ENCODE results near the gene ROCK1. TPM values are rescaled to one million over a fixed set of nuclear protein-coding genes. Genes with fewer than 3 reads are reported as not detected.
A peak's percentile ranks its signal among the peaks of the same experiment; 100 is the strongest.
"Not testable (repeated sequence)": the region's sequence is repeated elsewhere in the genome, so short reads cannot be mapped to it uniquely, and the experiment has no call there.

The ROCK1 gene
- total RNA-seq, 1 donor from 2014 or later, result 28.7 TPM

DNA sequence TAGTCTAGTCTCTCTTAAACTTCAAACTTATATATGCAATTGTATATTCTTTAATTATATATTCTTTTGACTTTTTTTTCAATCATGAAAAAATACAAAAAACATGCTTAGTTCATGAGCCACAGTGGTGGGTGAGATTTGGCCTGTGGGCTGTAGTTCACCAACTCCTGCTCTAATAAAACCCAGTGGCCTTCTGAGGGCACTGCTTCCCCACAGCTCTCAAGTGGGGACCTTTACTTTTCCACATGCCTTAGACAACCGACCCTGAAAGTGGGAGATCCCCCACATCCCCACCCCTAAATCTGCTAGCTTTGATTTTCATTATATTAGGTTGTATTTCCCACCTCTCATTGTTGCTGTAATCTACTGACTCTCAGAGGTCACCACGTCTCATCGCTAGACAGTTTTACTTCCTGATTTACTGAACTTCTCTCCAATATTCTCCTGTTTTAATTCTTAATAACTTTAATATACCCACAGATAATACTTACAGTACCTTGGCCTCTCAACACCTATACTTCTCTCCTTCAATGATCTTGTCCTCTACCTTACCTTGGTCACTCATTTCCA is 57.3 kb downstream of the ROCK1 start:
- no peak for DNase-seq (ENCODE audit: low read depth, low spot score)

GRCh38 chr18:21053127-21053526 is 58.5 kb downstream of the ROCK1 start:
- no peak for DNase-seq (ENCODE audit: low read depth, low spot score)

GRCh38 chr18:21052385-21052784 is 59.2 kb downstream of the ROCK1 start:
- DNase-seq (ENCODE audit: low read depth, low spot score), result no peak

- DNase-seq (ENCODE audit: low read depth, low spot score), result no peak
Observed at GRCh38 chr18:21051620-21052019, 60.0 kb downstream of the ROCK1 start.

DNA sequence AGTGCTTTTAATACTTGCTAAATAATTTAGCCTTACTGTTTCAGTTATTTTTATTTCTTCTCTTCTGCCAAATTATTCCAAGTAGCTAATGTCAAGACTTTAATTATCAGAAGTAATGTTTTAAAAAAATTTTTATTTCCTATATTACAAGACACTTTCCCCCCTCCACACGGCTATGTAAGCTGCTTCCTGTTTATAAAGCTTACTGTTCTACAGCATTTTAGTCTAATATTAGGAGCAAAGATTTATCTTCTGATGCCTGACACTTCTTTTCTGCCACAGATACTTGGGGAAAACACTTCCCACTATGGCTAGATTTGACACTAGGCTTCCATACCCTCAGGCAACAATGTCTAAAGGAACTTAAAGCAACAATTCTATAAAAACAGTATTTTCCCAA is 62.3 kb downstream of the ROCK1 start:
- peak; percentile 8 for DNase-seq (ENCODE audit: low read depth, low spot score)

DNA sequence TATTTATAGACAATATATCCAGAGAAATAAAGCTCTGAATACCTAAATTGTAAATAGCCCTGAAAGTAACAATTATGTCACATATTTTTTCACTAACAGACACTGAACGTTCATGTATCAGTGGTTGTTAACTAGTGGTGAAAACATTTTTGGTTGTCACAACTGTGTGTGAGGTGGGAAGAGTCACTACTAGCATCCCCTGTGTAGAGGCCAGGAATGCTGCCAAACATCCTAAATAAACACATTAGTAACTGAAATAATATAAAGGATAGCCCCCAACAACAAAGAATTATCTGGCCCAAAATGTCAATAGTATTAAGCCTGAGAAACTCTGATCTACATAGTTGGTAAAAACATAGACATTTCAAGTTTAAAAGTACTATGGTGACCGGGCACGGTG is 64.5 kb downstream of the ROCK1 start:
- no peak for DNase-seq (ENCODE audit: low read depth, low spot score)

GRCh38 chr18:21040466-21040865 is 71.1 kb downstream of the ROCK1 start:
- no peak for DNase-seq (ENCODE audit: low read depth, low spot score)

DNA sequence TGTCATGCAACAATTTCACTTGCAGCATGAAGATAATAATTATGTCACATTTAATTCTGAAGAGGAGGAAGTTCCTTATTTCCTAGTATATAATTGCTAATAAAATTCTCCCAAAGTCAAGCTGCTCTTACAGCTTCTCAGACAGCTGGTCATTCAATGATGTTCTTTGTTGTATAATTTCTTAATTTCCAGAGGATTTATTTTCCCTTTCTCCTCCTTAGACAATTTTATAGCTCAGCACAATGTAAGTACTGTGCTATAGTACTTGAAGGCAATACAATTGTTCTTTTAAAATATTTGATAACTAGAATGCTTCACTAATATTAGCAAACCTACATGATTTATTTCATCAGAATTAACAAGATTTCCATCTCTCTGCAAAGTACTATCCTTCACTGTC is 73.4 kb downstream of the ROCK1 start:
- no peak for DNase-seq (ENCODE audit: low read depth, low spot score)

DNA sequence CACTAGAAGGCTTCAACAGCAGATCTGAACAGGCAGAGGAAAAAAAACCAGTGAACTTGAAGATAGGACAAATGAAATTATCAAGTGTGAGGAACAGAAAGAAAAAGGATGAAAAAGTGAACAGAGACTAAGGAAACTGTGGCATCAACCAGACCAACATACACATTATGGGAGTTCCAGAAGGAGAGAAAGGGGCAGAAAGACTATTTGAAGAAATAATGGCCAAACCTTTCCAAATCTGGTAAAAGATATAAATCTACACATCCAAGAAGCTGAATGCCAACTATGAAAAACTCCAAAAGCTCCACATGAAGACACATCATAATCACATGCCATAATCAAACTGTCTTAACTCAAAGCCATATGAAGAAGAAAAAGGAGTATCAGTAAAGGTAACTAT is 79.8 kb downstream of the ROCK1 start:
- no peak for DNase-seq (ENCODE audit: low read depth, low spot score)

GRCh38 chr18:21018257-21018656 is 93.4 kb downstream of the ROCK1 start:
- not testable (repeated sequence) for DNase-seq (ENCODE audit: low read depth, low spot score)

DNA sequence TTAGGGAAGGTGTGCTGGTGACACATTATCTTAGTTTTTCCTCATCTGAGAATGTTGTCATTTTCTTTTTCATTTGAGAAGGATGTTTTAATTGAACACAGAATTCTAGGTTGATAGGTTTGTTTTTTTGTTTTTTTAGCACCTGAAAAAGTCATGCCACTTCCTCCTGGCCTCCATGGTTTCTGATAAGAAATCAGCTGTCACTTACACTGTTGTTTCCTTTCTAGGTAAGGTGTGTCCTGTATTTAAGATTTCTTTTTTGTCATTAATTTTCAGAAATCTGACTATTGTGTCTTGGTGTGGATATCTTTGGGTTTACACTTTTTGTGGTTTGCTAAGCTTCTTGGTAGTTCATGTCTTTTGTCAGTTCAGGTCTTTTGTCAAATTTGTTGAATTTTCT is 99.3 kb downstream of the ROCK1 start:
- no peak for DNase-seq (ENCODE audit: low read depth, low spot score)

- peak; percentile 13 for DNase-seq (ENCODE audit: low read depth, low spot score)
Observed at GRCh38 chr18:21004726-21005125, 106.9 kb downstream of the ROCK1 start.

DNA sequence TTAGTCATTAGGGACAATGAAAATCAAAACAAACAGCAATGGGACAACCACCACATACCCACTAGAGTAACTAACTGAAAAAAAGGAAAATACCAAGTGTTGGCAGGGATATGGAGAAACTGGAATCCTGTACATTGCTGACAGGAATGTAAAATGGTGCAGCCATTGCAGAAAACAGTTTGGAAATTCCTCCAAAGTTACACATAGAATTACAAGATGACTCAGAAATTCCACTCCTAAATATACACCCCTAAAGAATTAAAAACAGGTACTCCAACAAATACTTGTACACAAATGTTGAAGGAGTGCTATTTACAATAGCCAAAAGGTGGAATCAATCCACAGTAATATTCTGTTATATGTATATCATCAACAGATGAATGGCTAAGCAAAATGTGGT is 110.9 kb downstream of the ROCK1 start:
- DNase-seq (ENCODE audit: low read depth, low spot score), result no peak

DNA sequence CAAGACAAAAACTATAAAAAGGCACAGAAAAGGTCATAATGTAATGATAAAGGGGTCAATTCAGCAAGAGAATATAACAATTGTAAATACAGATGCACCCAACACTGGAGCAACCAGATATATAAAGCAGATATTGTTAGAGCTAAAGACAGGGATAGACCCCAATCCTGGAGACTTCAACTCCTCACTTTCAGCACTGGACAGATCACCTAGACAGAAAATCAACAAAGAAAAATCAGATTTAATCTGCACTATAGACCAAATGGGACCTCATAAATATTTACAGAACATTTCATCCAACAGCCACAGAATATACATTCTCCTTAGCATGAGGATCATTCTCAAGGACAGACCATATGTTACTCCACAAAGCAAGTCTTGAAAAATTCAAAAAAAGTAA is 114.2 kb downstream of the ROCK1 start:
- no peak for DNase-seq (ENCODE audit: low read depth, low spot score)

DNA sequence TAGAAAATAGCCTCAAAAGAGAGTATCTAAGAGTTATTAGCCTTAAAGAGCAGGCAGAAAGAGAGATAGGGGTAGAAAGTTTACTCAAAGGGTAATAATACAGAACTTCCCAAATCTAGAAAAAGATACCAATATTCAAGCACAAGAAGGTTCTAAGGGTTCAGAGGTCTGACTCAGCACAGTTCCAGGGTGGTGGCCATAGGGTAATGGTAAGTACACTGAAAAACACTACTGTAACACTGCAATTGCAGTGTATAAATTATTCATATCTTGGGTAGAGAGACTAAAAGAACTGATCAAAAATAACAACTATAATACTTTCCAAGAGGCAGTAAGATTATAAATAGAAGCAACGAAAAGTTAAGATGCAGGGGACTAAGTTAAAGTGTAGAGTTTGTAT is 115.2 kb downstream of the ROCK1 start:
- DNase-seq (ENCODE audit: low read depth, low spot score), result no peak

- no peak for DNase-seq (ENCODE audit: low read depth, low spot score)
Observed at GRCh38 chr18:20988726-20989125, 122.9 kb downstream of the ROCK1 start.

GRCh38 chr18:20975077-20975476 is 136.5 kb downstream of the ROCK1 start:
- DNase-seq (ENCODE audit: low read depth, low spot score), result no peak

DNA sequence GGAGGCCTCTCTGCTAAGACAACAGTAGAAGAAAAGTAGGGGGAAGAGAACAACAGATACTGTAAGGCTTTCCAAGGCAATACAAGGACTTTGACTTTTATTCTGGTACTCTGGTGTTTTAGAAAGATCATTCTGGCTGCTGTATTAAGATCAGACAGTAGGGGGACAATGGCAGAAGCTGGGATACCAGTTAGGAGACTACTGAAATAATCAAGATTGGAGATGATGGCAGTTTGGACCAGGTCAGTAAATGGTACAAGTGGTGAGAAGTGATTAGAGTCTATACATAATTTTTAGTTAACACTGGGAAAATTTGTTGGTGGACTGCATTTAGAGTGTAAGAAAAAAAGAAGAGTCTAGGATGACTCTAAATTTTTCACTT is 139.7 kb downstream of the ROCK1 start:
- no peak for DNase-seq (ENCODE audit: low read depth, low spot score)

GRCh38 chr18:20966795-20967194 is 144.8 kb downstream of the ROCK1 start:
- no peak for DNase-seq (ENCODE audit: low read depth, low spot score)

DNA sequence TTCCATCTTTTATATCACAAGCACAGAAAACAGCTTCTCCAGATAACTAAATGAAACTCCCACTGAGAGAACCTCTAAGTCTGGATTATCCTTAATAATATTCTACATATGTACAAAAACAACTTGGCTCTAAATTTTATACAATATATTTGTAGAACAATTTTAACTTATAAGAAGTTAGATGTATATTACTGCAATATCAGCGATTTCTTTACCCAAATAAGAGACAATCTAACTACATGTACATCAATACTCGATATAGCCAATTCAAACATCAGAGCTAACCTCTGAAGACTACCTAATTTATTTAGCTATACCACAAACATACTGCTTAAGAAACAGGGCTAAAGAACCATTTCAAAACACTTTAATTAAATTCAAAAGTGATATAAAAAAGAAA is 148.6 kb downstream of the ROCK1 start:
- DNase-seq (ENCODE audit: low read depth, low spot score), result no peak

DNA sequence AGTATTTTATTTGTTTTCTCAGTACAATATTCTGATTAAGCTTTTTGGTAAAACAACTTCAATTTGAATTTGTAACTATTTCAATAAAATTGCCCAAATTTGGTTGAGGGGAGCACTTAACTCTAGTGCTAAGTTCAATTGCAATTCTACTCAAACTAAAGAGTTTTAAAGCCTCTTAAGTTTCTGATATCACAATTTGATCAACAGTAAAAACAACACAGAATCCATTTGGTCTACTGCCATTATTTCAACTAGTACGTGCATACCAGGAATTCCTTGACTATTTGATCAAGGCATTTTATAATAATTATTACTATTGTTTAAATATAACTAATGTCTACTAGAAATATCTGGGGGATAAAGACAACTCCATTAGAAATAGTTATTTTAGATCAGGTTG is 150.9 kb downstream of the ROCK1 start:
- DNase-seq (ENCODE audit: low read depth, low spot score), result no peak

- DNase-seq (ENCODE audit: low read depth, low spot score), result not testable (repeated sequence)
Observed at GRCh38 chr18:20950827-20951226, 160.8 kb downstream of the ROCK1 start.

Measured in pulmonary artery endothelial cell (primary cell).